HG03575 (cell line): Measurements from ENCODE around the gene PACS2.

Experiments
- ATAC-seq: cut with Tn5 transposase; IDR thresholded peaks from one replicate; pipeline ENCODE4 v1.9.1; 2021; ENCODE audit not compliant: unreplicated experiment, insufficient number of reproducible peaks, low FRiP score; ENCODE audit errors: extremely low read depth

Gene PACS2

GRCh38 chr14:105379946-105380345 lies 65.4 kb downstream of the PACS2 start:
- no peak for ATAC-seq

GRCh38 chr14:105380756-105381155 lies 66.2 kb downstream of the PACS2 start:
- no peak for ATAC-seq

- no peak for ATAC-seq
Observed at GRCh38 chr14:105381446-105382342, 67.1 kb downstream of the PACS2 start.

- ATAC-seq = no peak
Observed at GRCh38 chr14:105382343-105383082, 68.0 kb downstream of the PACS2 start.

- ATAC-seq = no peak
Observed at GRCh38 chr14:105383083-105383730, 68.7 kb downstream of the PACS2 start.

- no peak for ATAC-seq
Observed at GRCh38 chr14:105384041-105384557, 69.6 kb downstream of the PACS2 start.

- no peak for ATAC-seq
Observed at GRCh38 chr14:105384605-105385321, 70.2 kb downstream of the PACS2 start.

GRCh38 chr14:105385322-105385637 lies 70.7 kb downstream of the PACS2 start:
- no peak for ATAC-seq

GRCh38 chr14:105385698-105386365 lies 71.3 kb downstream of the PACS2 start:
- no peak for ATAC-seq

GRCh38 chr14:105386581-105387529 lies 72.3 kb downstream of the PACS2 start:
- no peak for ATAC-seq

GRCh38 chr14:105387530-105387922 lies 73.0 kb downstream of the PACS2 start:
- ATAC-seq = no peak

- ATAC-seq = no peak
Observed at GRCh38 chr14:105388110-105388951, 73.8 kb downstream of the PACS2 start.

GRCh38 chr14:105388976-105389375 lies 74.4 kb downstream of the PACS2 start:
- no peak for ATAC-seq

- ATAC-seq = no peak
Observed at GRCh38 chr14:105389534-105389933, 75.0 kb downstream of the PACS2 start.

- ATAC-seq = no peak
Observed at GRCh38 chr14:105389976-105390848, 75.7 kb downstream of the PACS2 start.
